A673 (cell line): ENCODE results near the gene DCUN1D3. TPM values are rescaled to one million over a fixed set of nuclear protein-coding genes. Genes with fewer than 3 reads are reported as not detected.
A peak's percentile ranks its signal among the peaks of the same experiment; 100 is the strongest.

Experiments used
- BruUV-seq: library from RNA; stranded (reverse); fragments of 400-500 nt; replicated peaks from 2 replicates; lab custom pipeline; 2021; lab: Mats Ljungman, UMichigan
- CTCF ChIA-PET: fragments of 300-600 bp; sonication (Branson Sonifier 250); formaldehyde crosslinking; loops from one replicate; lab custom pipeline; 2022; ENCODE audit warnings: antibody characterized with exemption; lab: Charles Lee
- POLR2A ChIA-PET: fragments of 300-600 bp; sonication (Branson Sonifier 250); formaldehyde crosslinking; loops from one replicate; lab custom pipeline; 2022; ENCODE audit warnings: antibody characterized with exemption; ENCODE audit not compliant: low non-redundant PET; lab: Charles Lee
- DNase-seq: peaks from one replicate; pipeline ENCODE4 v3.0.0-alpha.2; 2015; ENCODE audit warnings: low spot score
- H3K27ac ChIP-seq: fragments of 200-600 bp; sonication (generic); 2 replicates; pipeline ENCODE4 v1.5.1; 2016; ENCODE audit warnings: mixed run types, low read depth, mild to moderate bottlenecking, mixed read lengths, antibody characterized with exemption, low read length; ENCODE audit not compliant: poor library complexity, severe bottlenecking
- H3K27me3 ChIP-seq: fragments of 200-600 bp; sonication (generic); replicated peaks from 2 replicates; pipeline ENCODE4 v1.6.1; 2017; ENCODE audit warnings: mixed run types, low read depth, mild to moderate bottlenecking, mixed read lengths, antibody characterized with exemption, low read length; ENCODE audit not compliant: insufficient read depth, poor library complexity
- H3K36me3 ChIP-seq: fragments of 200-600 bp; sonication (generic); 2 replicates; pipeline ENCODE4 v1.6.1; 2016; ENCODE audit warnings: mixed run types, mild to moderate bottlenecking, mixed read lengths, antibody characterized with exemption, low read length; ENCODE audit not compliant: insufficient read depth, poor library complexity, severe bottlenecking
- H3K4me1 ChIP-seq: fragments of 200-600 bp; sonication (generic); 2 replicates; pipeline ENCODE4 v1.6.1; 2017; ENCODE audit warnings: mixed run types, mild to moderate bottlenecking, mixed read lengths, antibody characterized with exemption, low read length; ENCODE audit not compliant: insufficient read depth, poor library complexity, severe bottlenecking
- H3K4me3 ChIP-seq: fragments of 200-600 bp; sonication (generic); 2 replicates; pipeline ENCODE4 v1.5.1; 2016; ENCODE audit warnings: low read depth, mixed run types, mild to moderate bottlenecking, mixed read lengths, low read length; ENCODE audit not compliant: poor library complexity, severe bottlenecking
- H3K9me3 ChIP-seq: fragments of 200-600 bp; sonication (generic); 2 replicates; pipeline ENCODE4 v1.6.1; 2016; ENCODE audit warnings: mixed run types, low read depth, mild to moderate bottlenecking, mixed read lengths, antibody characterized with exemption, low read length; ENCODE audit not compliant: poor library complexity, severe bottlenecking
- CTCF ChIP-seq: fragments of 300-800, 200-600 bp; sonication (generic); conservative IDR thresholded peaks from 2 replicates; pipeline ENCODE4 v1.5.1; 2017; ENCODE audit warnings: low read depth, mild to moderate bottlenecking, antibody characterized with exemption, low read length, moderate library complexity, mixed read lengths
- EZH2 ChIP-seq: fragments of 200-600 bp; sonication (generic); IDR thresholded peaks from 2 replicates; pipeline ENCODE4 v1.6.1; 2017; ENCODE audit warnings: borderline replicate concordance, low read depth, mild to moderate bottlenecking, mixed read lengths, antibody characterized with exemption, low read length; ENCODE audit not compliant: poor library complexity, severe bottlenecking
- intact Hi-C: fragments of 100-400 bp; cut with micrococcal nuclease; formaldehyde crosslinking; loops from one replicate; pipeline ENCODE4 v1.10.0; 2022; ENCODE audit not compliant: unreplicated experiment
- total RNA-seq: library from RNA; stranded (reverse); gene quantifications from 2 replicates; pipeline ENCODE4 v1.2.3, GENCODE V29; 2021

DCUN1D3 gene
- total RNA-seq, 1 experiment from 2014 or later = 12.4 TPM

- no peak for TF ChIP-seq CTCF
- TF ChIP-seq EZH2 = no peak
- no peak overlapping the region for H3K27ac ChIP-seq
- H3K4me1 ChIP-seq = peaks cover 13% of the 10 kb centered on the region
- DNase-seq = no peak
- ChIA-PET POLR2A (no interaction called here), CTCF (no interaction called here)
- H3K36me3 ChIP-seq = no peaks in the 10 kb centered on the region
- H3K27me3 ChIP-seq = no peaks in the 10 kb centered on the region
- H3K9me3 ChIP-seq = no peaks in the 10 kb centered on the region
- no peak overlapping the region for H3K4me3 ChIP-seq
- intact Hi-C loops = no loop called here
- BruUV-seq = no TSS peak
These were observed 32.6 kb downstream of the DCUN1D3 start for GRCh38 chr16:20867585-20867984.

- DNase-seq = no peak
- CTCF ChIA-PET = no interaction called here
- H3K27me3 ChIP-seq = no peaks in the 10 kb centered on the region
- H3K9me3 ChIP-seq = no peaks in the 10 kb centered on the region
- H3K27ac ChIP-seq = peak overlapping the region; percentile 59
- BruUV-seq = no TSS peak
- no peak overlapping the region for H3K4me3 ChIP-seq
- intact Hi-C loops = no loop called here
- TF ChIP-seq EZH2 = no peak
- no peak for TF ChIP-seq CTCF
- H3K4me1 ChIP-seq = peaks cover 13% of the 10 kb centered on the region
- no peaks in the 10 kb centered on the region for H3K36me3 ChIP-seq
- POLR2A ChIA-PET = no interaction called here
These were observed 33.4 kb downstream of the DCUN1D3 start for GRCh38 chr16:20866801-20867200.

- DNase-seq = peak; percentile 80
- no peak overlapping the region for H3K4me3 ChIP-seq
- no peaks in the 10 kb centered on the region for H3K36me3 ChIP-seq
- TF ChIP-seq CTCF (no peak), EZH2 (no peak)
- no peaks in the 10 kb centered on the region for H3K27me3 ChIP-seq
- POLR2A ChIA-PET = no interaction called here
- CTCF ChIA-PET = no interaction called here
- H3K9me3 ChIP-seq = no peaks in the 10 kb centered on the region
- intact Hi-C loops = no loop called here
- peaks cover 13% of the 10 kb centered on the region for H3K4me1 ChIP-seq
- no TSS peak for BruUV-seq
- peak overlapping the region; percentile 59 for H3K27ac ChIP-seq
These were observed 33.9 kb downstream of the DCUN1D3 start for GRCh38 chr16:20866145-20866772.
